ENCODE data around the gene NFIL3.
"Not testable (repeated sequence)": the region's sequence is repeated elsewhere in the genome, so short reads cannot be mapped to it uniquely, and the experiment has no call there.

Gene NFIL3, protein sequence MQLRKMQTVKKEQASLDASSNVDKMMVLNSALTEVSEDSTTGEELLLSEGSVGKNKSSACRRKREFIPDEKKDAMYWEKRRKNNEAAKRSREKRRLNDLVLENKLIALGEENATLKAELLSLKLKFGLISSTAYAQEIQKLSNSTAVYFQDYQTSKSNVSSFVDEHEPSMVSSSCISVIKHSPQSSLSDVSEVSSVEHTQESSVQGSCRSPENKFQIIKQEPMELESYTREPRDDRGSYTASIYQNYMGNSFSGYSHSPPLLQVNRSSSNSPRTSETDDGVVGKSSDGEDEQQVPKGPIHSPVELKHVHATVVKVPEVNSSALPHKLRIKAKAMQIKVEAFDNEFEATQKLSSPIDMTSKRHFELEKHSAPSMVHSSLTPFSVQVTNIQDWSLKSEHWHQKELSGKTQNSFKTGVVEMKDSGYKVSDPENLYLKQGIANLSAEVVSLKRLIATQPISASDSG

GRCh38 chr9:91423785-91424402, at the start of gene NFIL3:
NFIL3 (minus strand) TSS chr9:91423832; CDS start chr9:91410734, 13,098 bp downstream.
- peak; percentile 27 for DNase-seq (ENCODE audit: low read depth)

- DNase-seq (ENCODE audit: low read depth): not testable (repeated sequence)
These were observed 47.9 kb upstream of the NFIL3 start for GRCh38 chr9:91471524-91471923.

DNA sequence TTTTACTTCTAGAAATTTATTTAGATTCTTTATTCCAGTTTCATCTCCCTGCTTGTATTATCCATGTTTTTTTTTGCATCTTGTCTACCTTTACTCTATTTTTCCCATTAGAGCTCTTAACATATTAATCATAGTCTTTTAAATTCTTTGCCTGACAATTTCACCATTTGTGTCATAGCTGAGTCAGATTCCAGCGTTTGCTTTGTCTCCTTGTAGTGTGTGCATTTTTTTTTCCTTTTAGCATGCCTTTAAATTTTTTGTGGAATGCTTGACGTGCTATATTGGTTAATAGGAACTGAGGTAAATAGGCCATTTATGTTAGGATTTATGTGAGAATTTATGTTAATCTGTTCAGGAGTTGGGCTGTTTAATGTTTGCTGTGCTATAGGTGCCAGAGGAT, 41.8 kb upstream of the NFIL3 start:
- no peak for DNase-seq (ENCODE audit: low read depth)

- DNase-seq (ENCODE audit: low read depth): no peak
These were observed 35.3 kb upstream of the NFIL3 start for GRCh38 chr9:91458906-91459305.

DNA sequence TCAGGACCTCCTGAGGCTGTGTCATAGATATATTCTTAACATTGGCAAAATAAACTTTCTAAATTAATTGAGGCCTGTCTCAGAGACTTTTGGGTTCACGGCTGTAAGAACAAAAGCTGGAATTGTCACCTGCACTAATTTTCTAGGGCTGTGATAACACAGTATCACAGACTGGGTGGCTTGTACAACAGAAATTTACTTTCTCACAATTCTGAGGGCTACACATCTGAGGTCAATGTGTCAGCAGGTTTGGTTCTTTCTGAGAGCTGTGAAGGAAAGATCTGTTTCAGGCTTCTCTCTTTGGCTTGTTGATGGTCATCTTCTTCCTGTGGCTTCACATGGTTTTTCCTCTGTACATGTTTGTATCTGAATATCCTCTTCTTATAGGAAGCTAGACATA, 29.2 kb upstream of the NFIL3 start:
- DNase-seq (ENCODE audit: low read depth): no peak

DNA sequence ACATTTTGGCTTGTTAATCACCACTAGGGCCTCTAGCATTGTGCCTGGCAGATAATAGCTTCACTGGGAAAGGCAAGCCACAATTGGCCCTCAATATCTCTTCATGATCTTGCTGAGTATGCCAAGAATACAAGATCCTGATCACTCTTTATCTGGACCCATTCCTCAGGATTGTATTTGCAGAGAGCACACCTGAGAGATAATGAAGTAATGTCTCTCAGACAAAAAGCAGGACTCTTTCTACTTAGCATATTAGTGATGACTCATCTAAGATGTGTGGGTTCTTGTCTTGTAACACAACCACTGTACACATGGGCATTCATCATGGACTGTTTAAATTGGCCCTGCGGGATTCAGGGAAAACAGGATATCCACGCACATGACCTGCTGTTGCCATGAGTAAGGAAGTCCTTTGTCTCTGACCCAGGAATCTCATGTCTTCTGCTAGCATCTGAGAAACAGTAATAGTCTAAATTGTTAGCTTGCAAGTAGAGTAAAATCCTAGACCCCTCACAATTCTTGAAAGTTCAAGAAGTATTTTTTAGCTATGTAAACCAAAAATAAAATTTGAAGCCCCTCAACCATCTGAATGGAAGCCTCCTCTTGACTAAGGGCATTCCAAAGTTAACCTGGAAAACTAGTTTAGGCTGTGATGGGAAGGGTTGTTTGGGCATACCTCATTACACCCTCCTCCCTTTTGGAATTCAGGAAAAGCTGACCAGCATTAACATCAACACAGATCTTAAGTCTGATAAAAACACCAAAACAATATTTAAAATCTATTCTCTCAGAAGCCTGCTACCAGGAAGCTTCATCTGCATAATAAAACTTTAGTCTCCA, 28.0 kb upstream of the NFIL3 start:
- no peak for DNase-seq (ENCODE audit: low read depth)

GRCh38 chr9:91445135-91445534, 21.5 kb upstream of the NFIL3 start:
- no peak for DNase-seq (ENCODE audit: low read depth)

DNA sequence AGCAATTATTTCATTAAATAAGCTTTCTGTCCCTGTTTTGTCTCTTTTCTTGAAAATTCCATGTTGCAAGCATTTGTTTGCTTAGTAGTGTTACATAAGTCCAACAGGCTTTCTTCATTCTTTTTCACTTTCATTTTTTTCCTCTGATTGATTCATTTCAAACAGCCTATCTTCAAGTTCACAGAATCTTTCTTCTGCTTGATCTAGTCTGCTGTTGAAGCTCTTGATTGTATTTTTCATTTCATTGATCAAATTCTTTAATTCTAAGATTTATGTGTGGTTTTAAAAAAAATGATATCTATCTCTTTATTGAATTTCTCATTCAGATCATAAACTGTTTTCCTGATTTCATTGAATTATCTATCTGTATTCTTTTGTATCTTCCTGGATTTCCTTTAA, 20.4 kb upstream of the NFIL3 start:
- no peak for DNase-seq (ENCODE audit: low read depth)

GRCh38 chr9:91443321-91443993, 19.8 kb upstream of the NFIL3 start:
- DNase-seq (ENCODE audit: low read depth): no peak

DNA sequence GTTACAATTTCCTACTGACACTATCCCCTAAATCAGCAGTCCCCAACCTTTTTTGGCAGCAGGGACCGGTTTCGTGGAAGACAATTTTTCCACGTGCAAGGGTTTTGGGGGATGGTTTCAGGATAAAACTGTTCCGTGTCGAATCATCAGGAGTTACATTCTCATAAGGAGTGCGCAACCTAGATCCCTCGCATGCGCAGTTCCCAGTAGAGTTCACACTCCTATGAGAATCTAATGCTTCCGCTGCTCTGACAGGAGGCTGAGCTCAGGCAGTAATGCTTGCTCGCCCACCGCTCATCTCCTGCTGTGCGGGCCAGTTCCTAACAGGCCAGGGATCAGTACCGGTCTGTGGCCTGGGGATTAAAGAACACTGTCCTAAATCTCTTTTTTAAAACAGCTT, 13.2 kb upstream of the NFIL3 start:
- DNase-seq (ENCODE audit: low read depth): no peak

GRCh38 chr9:91433180-91433579, 9.5 kb upstream of the NFIL3 start:
- no peak for DNase-seq (ENCODE audit: low read depth)

GRCh38 chr9:91431485-91431884, 7.9 kb upstream of the NFIL3 start:
- DNase-seq (ENCODE audit: low read depth): no peak

GRCh38 chr9:91429501-91429900, 5.9 kb upstream of the NFIL3 start:
- no peak for DNase-seq (ENCODE audit: low read depth)

DNA sequence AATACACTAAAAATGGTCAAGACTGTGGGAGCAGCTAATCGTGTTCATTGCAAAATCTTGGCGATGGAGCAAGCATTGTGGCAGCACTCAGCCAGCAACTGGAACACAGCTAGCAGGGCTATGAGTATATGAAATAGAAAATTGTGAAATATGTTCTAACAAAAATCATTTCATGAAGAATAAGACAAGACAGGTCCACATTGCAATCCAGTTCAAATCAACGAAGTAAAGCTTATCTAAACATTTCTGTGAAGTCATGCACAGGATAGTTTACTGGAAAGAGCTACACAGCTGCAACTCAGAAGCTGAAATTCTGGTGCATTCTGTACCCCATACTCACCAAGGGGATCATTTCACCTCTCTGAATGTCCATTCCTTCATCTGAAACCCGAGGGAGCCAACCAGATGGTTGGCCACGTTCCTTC, 5.3 kb upstream of the NFIL3 start:
- no peak for DNase-seq (ENCODE audit: low read depth)

GRCh38 chr9:91428436-91428835, 4.8 kb upstream of the NFIL3 start:
- no peak for DNase-seq (ENCODE audit: low read depth)

- no peak for DNase-seq (ENCODE audit: low read depth)
These were observed 4.2 kb upstream of the NFIL3 start for GRCh38 chr9:91427873-91428272.

DNA sequence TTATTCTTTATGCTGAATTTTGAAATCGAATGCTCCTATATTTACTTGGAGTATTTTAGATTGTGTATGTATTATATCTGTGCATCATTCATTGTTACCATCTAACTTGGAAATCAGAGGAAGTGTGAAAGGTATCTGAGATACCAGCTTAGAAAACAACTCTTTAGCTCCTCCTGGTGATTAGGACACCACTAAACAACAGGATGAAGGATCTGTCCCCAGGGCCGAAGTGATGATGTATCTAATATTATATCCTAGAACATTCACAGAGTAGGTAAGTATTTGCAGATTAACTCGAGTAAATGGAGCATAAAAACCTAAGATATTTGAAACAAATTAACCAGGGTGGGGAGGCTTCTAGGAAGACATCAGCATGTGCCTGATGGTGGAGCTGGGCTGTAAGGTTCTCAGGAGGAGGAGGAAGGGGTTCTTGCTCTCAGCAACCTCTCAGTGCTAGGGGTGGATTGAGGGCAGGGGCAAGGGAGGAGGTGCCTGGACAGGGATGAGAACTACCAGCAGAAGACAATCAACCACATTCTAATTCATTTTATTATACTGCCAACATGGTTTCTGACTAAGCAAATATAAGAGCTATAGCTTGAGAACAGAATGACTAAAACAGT, 2.6 kb upstream of the NFIL3 start:
- DNase-seq (ENCODE audit: low read depth): no peak

- no peak for DNase-seq (ENCODE audit: low read depth)
These were observed 1.6 kb upstream of the NFIL3 start for GRCh38 chr9:91425271-91425670.

DNA sequence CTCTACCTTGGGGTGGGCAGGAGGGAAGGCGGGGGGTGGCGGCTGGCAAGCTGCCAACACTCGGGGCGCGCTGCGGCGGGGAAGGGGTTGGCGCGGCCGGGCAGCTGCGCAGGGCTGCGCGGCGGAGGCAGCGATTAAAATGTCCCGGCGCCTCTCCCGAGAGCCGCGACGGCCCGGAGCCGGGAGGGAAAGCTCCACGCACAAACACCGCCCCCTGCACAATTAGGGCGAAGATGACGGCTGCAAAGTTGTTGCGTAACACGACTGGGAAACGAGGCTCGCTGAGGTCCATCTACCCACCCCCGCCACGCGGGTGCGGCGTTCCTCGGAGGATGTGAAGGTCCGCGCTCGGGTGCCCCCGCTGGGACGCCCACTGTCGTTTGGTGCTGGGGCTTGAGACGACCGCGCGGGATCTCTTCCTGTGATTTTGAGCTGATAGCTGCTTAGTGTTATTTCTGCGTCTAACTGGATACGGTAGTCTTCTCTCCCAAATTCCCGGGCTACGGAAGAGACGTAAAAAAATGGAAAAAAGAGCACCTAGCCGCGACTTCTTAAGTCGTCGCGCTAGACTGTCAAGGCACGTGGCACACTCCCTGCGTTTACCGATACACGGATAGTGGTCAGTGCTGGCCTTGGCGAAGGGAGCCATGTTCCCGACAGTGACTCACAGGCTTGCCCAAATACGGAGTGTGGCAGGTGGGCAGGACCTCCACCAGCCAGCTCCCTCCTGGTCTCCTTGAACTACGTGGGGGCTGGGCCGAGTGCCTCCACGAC, 958 bp upstream of the NFIL3 start:
- no peak for DNase-seq (ENCODE audit: low read depth)

GRCh38 chr9:91422758-91423711, 597 bp downstream of the NFIL3 start:
- DNase-seq (ENCODE audit: low read depth): no peak
